Measurements from ENCODE around the gene PRKAG2. TPM values are rescaled to one million over a fixed set of nuclear protein-coding genes. Genes with fewer than 3 reads are reported as not detected.

The PRKAG2 gene
- total and polyA plus RNA-seq, 4 donors, result 17.5 to 33.3 (median 23.9) TPM

- DNase-seq, result peak; percentile 48 to 72 (median 53)
- peak; percentile 29 for ATAC-seq (ENCODE audit: insufficient read depth, low FRiP score)
- peak overlapping the region in 1 of 2 donors; percentile 8 for H3K9ac ChIP-seq (ENCODE audit: insufficient read depth in 1 of 2, low read length in 2 of 2)
- WGBS, 2 donors, result 9 to 23% methylated on average over 13 of the region's 13 CpGs
- H3K27me3 ChIP-seq (ENCODE audit: control insufficient read depth in 3 of 3, insufficient read depth in 3 of 3, low read length in 2 of 3), result no peaks in the 10 kb centered on the region
- no peak for TF ChIP-seq CTCF (IDR thresholded peaks at IDR 0.05; ENCODE audit: control extremely low read depth, extremely low read depth)
- H3K27ac ChIP-seq (ENCODE audit: low read depth in 1 of 2, low read length in 1 of 2), result peak overlapping the region in 1 of 2 donors; percentile 78
- no peaks in the 10 kb centered on the region for H3K36me3 ChIP-seq (ENCODE audit: control insufficient read depth in 4 of 4, insufficient read depth in 4 of 4, low read length in 4 of 4)
- H3K9me3 ChIP-seq (ENCODE audit: control insufficient read depth in 4 of 4, insufficient read depth in 3 of 4, low read length in 3 of 4), result no peaks in the 10 kb centered on the region
- peaks cover 0 to 14% (median 12%) of the 10 kb centered on the region in 5 donors for H3K4me1 ChIP-seq (ENCODE audit: control insufficient read depth in 5 of 5, insufficient read depth in 5 of 5, low read length in 5 of 5)
- no peak overlapping the region for H3K4me3 ChIP-seq
These were observed 25.1 kb downstream of the PRKAG2 start for GRCh38 chr7:151851782-151852181.

GRCh38 chr7:151851145-151851751 is 25.7 kb downstream of the PRKAG2 start:
- WGBS, 2 donors, result 18 to 31% methylated on average over 16 of the region's 16 CpGs
- Histone ChIP-seq H3K9me3 (ENCODE audit: control insufficient read depth in 4 of 4, insufficient read depth in 3 of 4, low read length in 3 of 4) (no peaks in the 10 kb centered on the region), H3K4me3 (no peak overlapping the region), H3K4me1 (ENCODE audit: control insufficient read depth in 5 of 5, insufficient read depth in 5 of 5, low read length in 5 of 5) (peaks cover 0 to 14% (median 12%) of the 10 kb centered on the region in 5 donors), H3K36me3 (ENCODE audit: control insufficient read depth in 4 of 4, insufficient read depth in 4 of 4, low read length in 4 of 4) (no peaks in the 10 kb centered on the region), H3K27ac (ENCODE audit: low read depth in 1 of 2, low read length in 1 of 2) (peak overlapping the region in 1 of 2 donors; percentile 78), H3K9ac (ENCODE audit: insufficient read depth in 1 of 2, low read length in 2 of 2) (peak overlapping the region in 1 of 2 donors; percentile 8), H3K27me3 (ENCODE audit: control insufficient read depth in 3 of 3, insufficient read depth in 3 of 3, low read length in 2 of 3) (no peaks in the 10 kb centered on the region)
- DNase-seq (peak; percentile 68 to 83 (median 72)), ATAC-seq (ENCODE audit: insufficient read depth, low FRiP score) (peak; percentile 59)
- TF ChIP-seq CTCF (IDR thresholded peaks at IDR 0.05; ENCODE audit: control extremely low read depth, extremely low read depth), result no peak

- 55 to 56% methylated on average over 19 of the region's 19 CpGs for WGBS, 2 donors
- H3K27me3 ChIP-seq (ENCODE audit: control insufficient read depth in 3 of 3, insufficient read depth in 3 of 3, low read length in 2 of 3), result no peaks in the 10 kb centered on the region
- no peak overlapping the region for H3K9ac ChIP-seq (ENCODE audit: insufficient read depth in 1 of 2, low read length in 2 of 2)
- ATAC-seq (ENCODE audit: insufficient read depth, low FRiP score) (no peak), DNase-seq (no peak)
- no peak overlapping the region for H3K4me3 ChIP-seq
- no peaks in the 10 kb centered on the region for H3K36me3 ChIP-seq (ENCODE audit: control insufficient read depth in 4 of 4, insufficient read depth in 4 of 4, low read length in 4 of 4)
- no peaks in the 10 kb centered on the region for H3K9me3 ChIP-seq (ENCODE audit: control insufficient read depth in 4 of 4, insufficient read depth in 3 of 4, low read length in 3 of 4)
- peak overlapping the region in 1 of 2 donors; percentile 66 for H3K27ac ChIP-seq (ENCODE audit: low read depth in 1 of 2, low read length in 1 of 2)
- no peak for TF ChIP-seq CTCF (IDR thresholded peaks at IDR 0.05; ENCODE audit: control extremely low read depth, extremely low read depth)
- peaks cover 0 to 14% (median 12%) of the 10 kb centered on the region in 5 donors for H3K4me1 ChIP-seq (ENCODE audit: control insufficient read depth in 5 of 5, insufficient read depth in 5 of 5, low read length in 5 of 5)
These were observed 26.3 kb downstream of the PRKAG2 start for GRCh38 chr7:151850491-151851124.
